Esophagus squamous epithelium (tissue), 5 donors: ENCODE measurements around the gene TFEC. TPM values are rescaled to one million over a fixed set of nuclear protein-coding genes. Genes with fewer than 3 reads are reported as not detected.
"Not testable (repeated sequence)": the region's sequence is repeated elsewhere in the genome, so short reads cannot be mapped to it uniquely, and the experiment has no call there.

ENCODE experiments used
- DNase-seq: peaks from one replicate; lab custom pipeline; 2025; lab: John Stamatoyannopoulos, UW
- H3K27ac ChIP-seq, 4 donors: fragments of 200-600 bp; sonication (generic); one replicate each; pipeline ENCODE4 v1.5.1; 2016 to 2019; ENCODE audit warnings: mild to moderate bottlenecking in 1 of 4
- H3K27me3 ChIP-seq, 4 donors: fragments of 200-600 bp; sonication (generic); 1 replicate in 3 of 4; 2 replicates in 1 of 4; pipeline versions ENCODE4 v1.5.1 to v1.6.0; 2017 to 2021; ENCODE audit warnings: antibody characterized with exemption in 1 of 4
- H3K36me3 ChIP-seq, 3 donors: fragments of 200-600 bp; sonication (generic); one replicate each; pipeline ENCODE4 v1.5.1; 2016 to 2019
- H3K4me1 ChIP-seq, 3 donors: fragments of 200-600 bp; sonication (generic); one replicate each; pipeline ENCODE4 v1.5.1; 2017 to 2019
- H3K4me3 ChIP-seq, 4 donors: fragments of 200-600 bp; sonication (generic); 1 replicate in 3 of 4; 2 replicates in 1 of 4; pipeline ENCODE4 v1.5.1; 2016 to 2019; ENCODE audit warnings: mild to moderate bottlenecking in 2 of 4, moderate library complexity in 1 of 4
- H3K9me3 ChIP-seq, 3 donors: fragments of 200-600 bp; sonication (generic); one replicate each; pipeline ENCODE4 v1.5.1; 2016 to 2019
- POLR2A ChIP-seq, 4 donors: fragments of 450-650 bp; IDR thresholded peaks; one replicate each; pipeline ENCODE4 v1.6.1; 2017; ENCODE audit warnings: antibody characterized with exemption in 4 of 4, mild to moderate bottlenecking in 4 of 4, moderate library complexity in 3 of 4
- whole genome bisulfite sequencing, 2 donors: methylation state at CpG; one replicate each; pipeline ENCODE4 v1.1.5; 2018; 5-methylcytosine and 5-hydroxymethylcytosine counted together
- intact Hi-C: fragments of 100-400 bp; cut with DNase I; formaldehyde crosslinking; loops from one replicate; pipeline ENCODE4 v1.15.0; 2022
- total RNA-seq, 4 donors: library from RNA; depleted of rRNA; stranded (reverse); fragments of >200 nt; gene quantifications; one replicate each; pipeline ENCODE4 v1.1.0, GENCODE V29; 2016
- TF ChIP-seq, protein P1 (sequence below), 6 experiments: fragments of 450-650 bp in 4 of 6; fragments of 200-600 bp in 2 of 6; sonication (generic) in 2 of 6; IDR thresholded peaks; one replicate each; pipeline ENCODE4 v1.5.1; 2016 to 2019; ENCODE audit warnings: antibody characterized with exemption in 6 of 6, mild to moderate bottlenecking in 4 of 6, moderate library complexity in 4 of 6
- donor health status: DM: yes; HTN: yes; CAD: no.

Gene TFEC
- total RNA-seq, 4 donors from 2014 or later = 0.40 to 2.7 (median 1.6) TPM; not detected in 1

DNA sequence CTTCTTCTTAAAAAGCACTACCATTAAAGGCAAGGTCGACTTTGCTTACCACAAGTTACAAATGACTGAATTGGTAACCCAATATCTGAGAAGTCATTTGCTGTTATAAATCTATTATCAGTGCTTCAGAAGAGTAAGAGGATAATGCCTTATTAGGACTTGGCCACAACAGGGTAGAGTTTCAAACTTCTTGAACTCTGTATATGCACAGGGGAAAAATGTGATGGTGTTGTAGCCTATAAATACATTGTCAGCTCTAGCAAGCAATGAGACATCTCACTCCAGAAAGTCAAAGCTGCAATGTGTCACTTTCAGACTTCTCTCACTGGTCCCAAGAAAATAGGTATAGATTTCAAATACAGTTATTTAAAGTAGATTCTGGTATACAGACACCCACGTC is 9.3 kb downstream of the TFEC start:
- WGBS, 2 donors = 43 to 56% methylated on average over 2 of the region's 2 CpGs
- Histone ChIP-seq H3K9me3 (no peaks in the 10 kb centered on the region), H3K27ac (no peak overlapping the region), H3K4me3 (no peak overlapping the region), H3K4me1 (no peaks in the 10 kb centered on the region), H3K36me3 (no peaks in the 10 kb centered on the region), H3K27me3 (no peaks in the 10 kb centered on the region)
- intact Hi-C loops = no loop called here
- no peak for DNase-seq
- TF ChIP-seq, protein P1, sequence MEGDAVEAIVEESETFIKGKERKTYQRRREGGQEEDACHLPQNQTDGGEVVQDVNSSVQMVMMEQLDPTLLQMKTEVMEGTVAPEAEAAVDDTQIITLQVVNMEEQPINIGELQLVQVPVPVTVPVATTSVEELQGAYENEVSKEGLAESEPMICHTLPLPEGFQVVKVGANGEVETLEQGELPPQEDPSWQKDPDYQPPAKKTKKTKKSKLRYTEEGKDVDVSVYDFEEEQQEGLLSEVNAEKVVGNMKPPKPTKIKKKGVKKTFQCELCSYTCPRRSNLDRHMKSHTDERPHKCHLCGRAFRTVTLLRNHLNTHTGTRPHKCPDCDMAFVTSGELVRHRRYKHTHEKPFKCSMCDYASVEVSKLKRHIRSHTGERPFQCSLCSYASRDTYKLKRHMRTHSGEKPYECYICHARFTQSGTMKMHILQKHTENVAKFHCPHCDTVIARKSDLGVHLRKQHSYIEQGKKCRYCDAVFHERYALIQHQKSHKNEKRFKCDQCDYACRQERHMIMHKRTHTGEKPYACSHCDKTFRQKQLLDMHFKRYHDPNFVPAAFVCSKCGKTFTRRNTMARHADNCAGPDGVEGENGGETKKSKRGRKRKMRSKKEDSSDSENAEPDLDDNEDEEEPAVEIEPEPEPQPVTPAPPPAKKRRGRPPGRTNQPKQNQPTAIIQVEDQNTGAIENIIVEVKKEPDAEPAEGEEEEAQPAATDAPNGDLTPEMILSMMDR (IDR thresholded peaks at IDR 0.05) = no peak
- no peak for TF ChIP-seq POLR2A (IDR thresholded peaks at IDR 0.05)

DNA sequence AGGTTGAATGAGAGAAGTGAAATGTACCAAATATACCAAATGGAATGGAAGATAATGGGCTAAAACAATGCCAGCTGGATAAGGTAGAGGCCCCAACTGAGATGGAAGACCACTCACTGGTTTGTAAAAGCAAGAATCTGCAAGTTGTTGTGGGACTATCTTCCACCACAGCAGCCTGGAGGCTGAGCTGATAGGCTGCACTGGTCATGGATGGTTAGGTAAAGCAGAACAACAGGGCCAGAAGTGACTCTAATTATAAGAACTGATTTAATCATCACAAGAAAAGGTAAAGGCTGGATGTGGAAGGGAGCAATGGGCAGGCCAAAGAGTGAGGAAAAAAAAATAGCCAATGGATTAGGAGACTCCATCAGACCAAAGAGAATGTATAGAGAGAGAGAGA is 11.8 kb downstream of the TFEC start:
- TF ChIP-seq POLR2A (IDR thresholded peaks at IDR 0.05) = no peak

DNA sequence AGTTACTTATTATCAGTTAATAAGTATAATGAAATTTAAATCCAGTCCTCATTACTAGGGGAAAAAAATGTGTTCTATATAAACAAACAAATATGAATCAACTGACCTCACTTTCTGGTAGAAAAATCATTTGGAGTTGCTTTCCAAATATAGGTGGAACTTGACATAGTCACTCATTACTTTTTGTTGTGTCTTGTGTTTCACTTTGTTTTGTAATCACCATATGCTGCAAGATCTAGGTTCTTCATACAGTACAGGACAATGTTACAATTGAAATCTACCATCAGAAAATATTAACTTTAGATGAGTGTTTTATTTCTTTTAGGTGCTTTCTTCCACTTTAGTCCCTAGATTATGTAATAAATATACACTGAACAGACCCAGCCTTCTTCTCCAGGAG is 16.9 kb downstream of the TFEC start:
- Histone ChIP-seq H3K27me3 (no peaks in the 10 kb centered on the region), H3K4me3 (no peak overlapping the region), H3K27ac (no peak overlapping the region), H3K4me1 (no peaks in the 10 kb centered on the region), H3K9me3 (no peaks in the 10 kb centered on the region), H3K36me3 (no peaks in the 10 kb centered on the region)
- DNase-seq = no peak
- TF ChIP-seq POLR2A (IDR thresholded peaks at IDR 0.05) = no peak
- TF ChIP-seq, protein P1 (IDR thresholded peaks at IDR 0.05) = no peak
- intact Hi-C loops = no loop called here

More for the DNA sequence above, 11.8 kb downstream of the TFEC start:
- Histone ChIP-seq H3K4me3 (no peak overlapping the region), H3K36me3 (no peaks in the 10 kb centered on the region), H3K4me1 (no peaks in the 10 kb centered on the region), H3K27me3 (no peaks in the 10 kb centered on the region), H3K27ac (no peak overlapping the region), H3K9me3 (no peaks in the 10 kb centered on the region)
- DNase-seq = no peak
- intact Hi-C loops = no loop called here

DNA sequence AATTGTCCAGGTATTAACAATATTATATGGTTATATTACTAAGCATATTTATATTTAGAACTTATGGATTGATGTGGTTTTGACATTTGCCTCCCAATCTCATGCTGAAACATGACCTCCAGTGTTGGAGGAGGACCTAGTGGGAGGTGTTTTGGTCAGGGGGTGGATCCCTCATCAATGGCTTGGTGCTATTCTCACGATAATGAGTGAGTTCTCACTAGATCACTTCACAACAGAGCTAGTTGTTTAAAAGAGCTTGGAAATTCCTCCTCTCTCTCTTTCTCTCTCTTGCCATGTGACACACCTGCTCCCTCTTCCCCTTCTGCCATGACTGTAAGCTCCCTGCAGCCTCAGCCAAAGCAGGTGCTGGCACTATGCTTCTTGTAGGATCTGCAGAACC is 19.0 kb downstream of the TFEC start:
- no peaks in the 10 kb centered on the region for H3K4me1 ChIP-seq
- no peaks in the 10 kb centered on the region for H3K9me3 ChIP-seq
- 0% methylated on average over 1 of the region's 1 CpG for whole genome bisulfite sequencing, 2 donors
- no peak overlapping the region for H3K27ac ChIP-seq
- intact Hi-C loops = no loop called here
- TF ChIP-seq POLR2A (IDR thresholded peaks at IDR 0.05) = no peak
- TF ChIP-seq, protein P1 (IDR thresholded peaks at IDR 0.05) = no peak
- DNase-seq = no peak
- H3K27me3 ChIP-seq = no peaks in the 10 kb centered on the region
- H3K4me3 ChIP-seq = no peak overlapping the region
- H3K36me3 ChIP-seq = no peaks in the 10 kb centered on the region

DNA sequence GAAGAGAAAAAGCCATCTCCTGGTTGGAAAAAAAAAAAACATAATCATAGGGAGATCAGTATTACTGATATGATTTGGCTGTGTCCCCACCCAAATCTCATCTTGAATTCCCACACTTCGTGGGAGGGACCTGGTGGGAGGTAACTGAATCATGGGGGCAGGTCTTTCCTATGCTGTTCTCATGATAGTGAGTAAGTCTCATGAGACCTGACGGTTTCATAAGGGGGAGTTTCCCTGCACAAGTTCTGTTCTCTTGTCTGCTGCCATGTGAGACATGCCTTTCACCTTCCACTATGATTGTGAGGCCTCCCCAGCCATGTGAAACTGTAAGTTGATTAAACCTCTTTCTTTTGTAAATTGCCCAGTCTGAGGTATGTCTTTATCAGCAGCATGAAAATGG is 25.8 kb downstream of the TFEC start:
- WGBS, 2 donors = 68 to 78% methylated on average over 2 of the region's 2 CpGs
- H3K9me3 ChIP-seq, DNase-seq, H3K27me3 ChIP-seq, H3K36me3 ChIP-seq, H3K4me1 ChIP-seq, intact Hi-C loops, H3K27ac ChIP-seq, H3K4me3 ChIP-seq: not testable (repeated sequence)

DNA sequence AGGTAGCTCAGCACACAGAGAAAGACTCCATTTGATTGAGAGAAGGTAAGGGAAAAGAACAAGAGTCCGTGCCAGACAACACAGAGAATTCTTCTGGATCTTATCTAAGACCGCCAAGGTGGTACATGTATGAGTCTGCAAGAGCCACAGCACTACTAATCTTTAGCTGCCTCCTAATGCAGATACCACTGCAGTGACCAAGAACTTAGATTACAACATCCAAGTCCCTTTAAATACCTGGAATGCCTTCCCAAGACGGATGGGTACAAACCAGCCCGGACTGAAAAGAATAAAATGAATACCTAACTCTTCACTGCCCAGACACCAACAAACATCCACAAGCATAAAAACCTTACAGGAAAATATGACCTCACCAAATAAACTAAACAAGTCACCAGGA is 33.3 kb downstream of the TFEC start:
- DNase-seq = no peak
- no peaks in the 10 kb centered on the region for H3K27me3 ChIP-seq
- intact Hi-C loops = no loop called here
- no peaks in the 10 kb centered on the region for H3K36me3 ChIP-seq
- 77 to 79% methylated on average over 2 to 4 of the region's 4 CpGs for WGBS, 2 donors
- H3K4me3 ChIP-seq = no peak overlapping the region
- H3K4me1 ChIP-seq = no peaks in the 10 kb centered on the region
- peaks cover 0 to 4% (median 0%) of the 10 kb centered on the region in 3 donors for H3K9me3 ChIP-seq
- TF ChIP-seq, protein P1 (IDR thresholded peaks at IDR 0.05) = no peak
- TF ChIP-seq POLR2A (IDR thresholded peaks at IDR 0.05) = no peak
- no peak overlapping the region for H3K27ac ChIP-seq
